ENCODE results near the gene CPS1.

Gene CPS1

DNA sequence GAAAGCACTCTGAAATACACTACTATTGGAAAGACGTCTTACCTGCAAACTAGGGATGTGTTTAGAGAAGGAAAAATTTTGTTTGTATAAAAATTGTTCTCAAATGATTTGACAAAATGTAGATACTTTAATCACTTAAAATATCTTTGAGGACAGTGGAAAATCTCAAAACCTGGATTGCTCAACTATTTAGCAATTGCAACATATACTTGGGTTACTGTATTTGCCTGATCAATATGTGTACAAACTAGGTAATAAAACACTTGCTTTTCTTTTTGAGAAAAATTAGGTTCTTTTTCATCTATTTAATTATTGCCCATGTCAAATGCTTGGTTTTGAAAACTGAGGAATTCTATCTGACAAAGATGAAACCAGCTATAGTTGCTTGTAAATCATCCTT, 60.9 kb downstream of the CPS1 start:
- TF ChIP-seq ZBTB7A (IDR thresholded peaks at IDR 0.05; ENCODE audit: low read depth) (no peak), YY1 (IDR thresholded peaks at IDR 0.05; ENCODE audit: low read depth) (no peak), RAD21 (IDR thresholded peaks at IDR 0.05; ENCODE audit: low read depth) (no peak)

DNA sequence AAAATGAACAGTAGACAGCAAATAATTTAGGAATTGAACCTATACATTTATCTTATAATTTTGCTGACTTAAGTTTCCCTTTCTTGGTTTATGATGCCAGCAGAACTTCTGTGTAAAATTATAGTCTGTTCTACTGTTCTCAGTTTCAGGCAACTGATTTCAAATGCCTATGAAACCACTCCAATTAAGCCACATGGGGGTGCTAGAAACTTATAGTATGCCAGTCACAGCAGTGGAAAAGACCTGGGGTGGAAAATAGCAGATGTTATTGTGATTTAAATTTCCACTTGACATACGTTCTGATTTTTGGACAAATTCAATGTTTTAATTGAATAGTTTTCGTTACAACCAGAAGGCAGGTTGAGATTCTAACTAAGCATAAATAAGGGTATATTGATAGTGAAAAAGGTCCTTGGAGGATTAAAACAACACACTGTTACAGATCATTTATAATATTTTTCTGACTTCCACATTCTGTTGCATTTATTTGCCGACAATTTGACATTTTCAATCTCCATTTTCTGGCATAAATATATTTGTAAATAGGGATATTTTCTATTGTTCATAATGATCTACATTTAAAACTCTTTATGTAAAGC, 61.4 kb downstream of the CPS1 start:
- TF ChIP-seq, protein P1, sequence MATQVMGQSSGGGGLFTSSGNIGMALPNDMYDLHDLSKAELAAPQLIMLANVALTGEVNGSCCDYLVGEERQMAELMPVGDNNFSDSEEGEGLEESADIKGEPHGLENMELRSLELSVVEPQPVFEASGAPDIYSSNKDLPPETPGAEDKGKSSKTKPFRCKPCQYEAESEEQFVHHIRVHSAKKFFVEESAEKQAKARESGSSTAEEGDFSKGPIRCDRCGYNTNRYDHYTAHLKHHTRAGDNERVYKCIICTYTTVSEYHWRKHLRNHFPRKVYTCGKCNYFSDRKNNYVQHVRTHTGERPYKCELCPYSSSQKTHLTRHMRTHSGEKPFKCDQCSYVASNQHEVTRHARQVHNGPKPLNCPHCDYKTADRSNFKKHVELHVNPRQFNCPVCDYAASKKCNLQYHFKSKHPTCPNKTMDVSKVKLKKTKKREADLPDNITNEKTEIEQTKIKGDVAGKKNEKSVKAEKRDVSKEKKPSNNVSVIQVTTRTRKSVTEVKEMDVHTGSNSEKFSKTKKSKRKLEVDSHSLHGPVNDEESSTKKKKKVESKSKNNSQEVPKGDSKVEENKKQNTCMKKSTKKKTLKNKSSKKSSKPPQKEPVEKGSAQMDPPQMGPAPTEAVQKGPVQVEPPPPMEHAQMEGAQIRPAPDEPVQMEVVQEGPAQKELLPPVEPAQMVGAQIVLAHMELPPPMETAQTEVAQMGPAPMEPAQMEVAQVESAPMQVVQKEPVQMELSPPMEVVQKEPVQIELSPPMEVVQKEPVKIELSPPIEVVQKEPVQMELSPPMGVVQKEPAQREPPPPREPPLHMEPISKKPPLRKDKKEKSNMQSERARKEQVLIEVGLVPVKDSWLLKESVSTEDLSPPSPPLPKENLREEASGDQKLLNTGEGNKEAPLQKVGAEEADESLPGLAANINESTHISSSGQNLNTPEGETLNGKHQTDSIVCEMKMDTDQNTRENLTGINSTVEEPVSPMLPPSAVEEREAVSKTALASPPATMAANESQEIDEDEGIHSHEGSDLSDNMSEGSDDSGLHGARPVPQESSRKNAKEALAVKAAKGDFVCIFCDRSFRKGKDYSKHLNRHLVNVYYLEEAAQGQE (IDR thresholded peaks at IDR 0.05; ENCODE audit: low read depth): no peak
- TF ChIP-seq EGR1 (IDR thresholded peaks at IDR 0.05) (no peak), RAD21 (IDR thresholded peaks at IDR 0.05; ENCODE audit: low read depth) (peak; percentile 87), TAF1 (IDR thresholded peaks at IDR 0.05; ENCODE audit: low read depth) (no peak), FOXM1 (IDR thresholded peaks at IDR 0.05; ENCODE audit: borderline replicate concordance, low read depth) (0 out of 2 replicates have a peak, but pooled peaks have one; percentile 14), MAX (IDR thresholded peaks at IDR 0.05) (no peak), CREB1 (IDR thresholded peaks at IDR 0.05; ENCODE audit: low read depth) (no peak), ZBTB7A (IDR thresholded peaks at IDR 0.05; ENCODE audit: low read depth) (no peak), CEBPB (IDR thresholded peaks at IDR 0.05) (no peak)
- TF ChIP-seq, protein P2, sequence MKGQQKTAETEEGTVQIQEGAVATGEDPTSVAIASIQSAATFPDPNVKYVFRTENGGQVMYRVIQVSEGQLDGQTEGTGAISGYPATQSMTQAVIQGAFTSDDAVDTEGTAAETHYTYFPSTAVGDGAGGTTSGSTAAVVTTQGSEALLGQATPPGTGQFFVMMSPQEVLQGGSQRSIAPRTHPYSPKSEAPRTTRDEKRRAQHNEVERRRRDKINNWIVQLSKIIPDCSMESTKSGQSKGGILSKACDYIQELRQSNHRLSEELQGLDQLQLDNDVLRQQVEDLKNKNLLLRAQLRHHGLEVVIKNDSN (IDR thresholded peaks at IDR 0.05): no peak

- TF ChIP-seq, protein P2 (IDR thresholded peaks at IDR 0.05): no peak
- TF ChIP-seq EGR1 (IDR thresholded peaks at IDR 0.05) (no peak), ZBTB7A (IDR thresholded peaks at IDR 0.05; ENCODE audit: low read depth) (no peak), CEBPB (IDR thresholded peaks at IDR 0.05) (peak; percentile 69), YY1 (IDR thresholded peaks at IDR 0.05; ENCODE audit: low read depth) (no peak), EP300 (IDR thresholded peaks at IDR 0.05; ENCODE audit: borderline replicate concordance) (peak; percentile 16; the same call in 1 of the 2 replicates), MAX (IDR thresholded peaks at IDR 0.05) (no peak), TAF1 (IDR thresholded peaks at IDR 0.05; ENCODE audit: low read depth) (no peak), NFIC (IDR thresholded peaks at IDR 0.05) (peak; percentile 51), TCF12 (IDR thresholded peaks at IDR 0.05; ENCODE audit: low read depth) (no peak), TEAD4 (IDR thresholded peaks at IDR 0.05) (no peak; the same call in 1 of the 2 replicates), FOXM1 (IDR thresholded peaks at IDR 0.05; ENCODE audit: borderline replicate concordance, low read depth) (no peak)
- TF ChIP-seq, protein P1 (IDR thresholded peaks at IDR 0.05; ENCODE audit: low read depth): no peak
Observed at GRCh38 chr2:210620456-210620855, 64.1 kb downstream of the CPS1 start.

- no peak for TF ChIP-seq ZBTB7A (IDR thresholded peaks at IDR 0.05; ENCODE audit: low read depth)
- no peak for TF ChIP-seq MAX (IDR thresholded peaks at IDR 0.05)
- TF ChIP-seq TCF12 (IDR thresholded peaks at IDR 0.05; ENCODE audit: low read depth): peak; percentile 34; the same call in 1 of the 2 replicates
- TF ChIP-seq EP300 (IDR thresholded peaks at IDR 0.05; ENCODE audit: borderline replicate concordance): no peak
- TF ChIP-seq NFIC (IDR thresholded peaks at IDR 0.05): peak; percentile 27; the same call in 1 of the 2 replicates
Observed at GRCh38 chr2:210623506-210623905, 67.1 kb downstream of the CPS1 start.

DNA sequence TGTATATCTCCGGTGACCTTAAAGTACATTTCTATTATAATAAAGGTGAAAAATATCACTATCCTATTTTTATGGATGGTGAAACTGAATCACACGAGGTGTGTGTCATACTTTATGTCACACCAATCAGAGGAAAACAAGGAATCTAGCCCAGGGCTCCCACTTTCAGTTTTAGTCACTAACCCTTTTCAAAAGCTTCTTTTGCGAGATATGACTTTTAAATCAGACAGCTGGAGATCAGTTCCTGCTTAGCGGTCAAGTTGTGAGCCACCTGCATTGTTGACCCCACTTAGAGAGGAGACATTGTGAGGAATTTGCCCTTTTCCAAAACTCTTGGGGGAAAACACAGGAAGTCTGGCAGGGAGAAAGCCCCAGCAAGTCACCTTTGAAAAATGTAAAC, 70.5 kb downstream of the CPS1 start:
- TF ChIP-seq TAF1 (IDR thresholded peaks at IDR 0.05; ENCODE audit: low read depth): no peak
- no peak for TF ChIP-seq YY1 (IDR thresholded peaks at IDR 0.05; ENCODE audit: low read depth)
- no peak for TF ChIP-seq CREB1 (IDR thresholded peaks at IDR 0.05; ENCODE audit: low read depth)
- no peak for TF ChIP-seq RAD21 (IDR thresholded peaks at IDR 0.05; ENCODE audit: low read depth)
- no peak for TF ChIP-seq TEAD4 (IDR thresholded peaks at IDR 0.05)
- TF ChIP-seq, protein P2 (IDR thresholded peaks at IDR 0.05): no peak
